Esophagus (tissue), 2 donors: ENCODE results near the gene CSKMT. TPM values are rescaled to one million over a fixed set of nuclear protein-coding genes. Genes with fewer than 3 reads are reported as not detected.
"Not testable (repeated sequence)": the region's sequence is repeated elsewhere in the genome, so short reads cannot be mapped to it uniquely, and the experiment has no call there.

Source experiments
- H3K27ac ChIP-seq, 2 donors: one replicate each; pipeline ENCODE4 v1.5.1; 2013; ENCODE audit warnings: low read depth in 2 of 2, mild to moderate bottlenecking in 2 of 2, inconsistent platforms in 1 of 2, low read length in 1 of 2, moderate library complexity in 1 of 2
- H3K27me3 ChIP-seq, 2 donors: one replicate each; pipeline ENCODE4 v1.6.1; 2013; ENCODE audit warnings: low read length in 2 of 2, control low read depth in 1 of 2, mild to moderate bottlenecking in 1 of 2; ENCODE audit not compliant: insufficient read depth in 2 of 2, control insufficient read depth in 1 of 2
- H3K36me3 ChIP-seq, 2 donors: one replicate each; pipeline ENCODE4 v1.6.1; 2013; ENCODE audit warnings: low read length in 1 of 2; ENCODE audit not compliant: control insufficient read depth in 2 of 2, insufficient read depth in 2 of 2
- H3K4me1 ChIP-seq, 2 donors: one replicate each; pipeline ENCODE4 v1.6.1; 2013; ENCODE audit warnings: low read length in 1 of 2; ENCODE audit not compliant: control insufficient read depth in 2 of 2, insufficient read depth in 2 of 2
- H3K4me3 ChIP-seq, 2 donors: one replicate each; pipeline ENCODE4 v1.5.1; 2013; ENCODE audit warnings: low read length in 2 of 2, mild to moderate bottlenecking in 2 of 2, low read depth in 1 of 2, moderate library complexity in 1 of 2
- H3K9me3 ChIP-seq, 2 donors: one replicate each; pipeline ENCODE4 v1.6.1; 2013; ENCODE audit warnings: mild to moderate bottlenecking in 2 of 2, low read depth in 1 of 2, low read length in 1 of 2, moderate library complexity in 1 of 2; ENCODE audit not compliant: control insufficient read depth in 2 of 2, insufficient read depth in 1 of 2
- WGBS, 2 donors: extraction: QIAGEN DNeasy Blood & Tissue Kit; methylation state at CpG; one replicate each; pipeline ENCODE4 v1.1.7; 2013; 5-methylcytosine and 5-hydroxymethylcytosine counted together
- polyA plus RNA-seq, 2 donors: library from polyadenylated mRNA; stranded (reverse); fragments of 200-250 nt; gene quantifications; one replicate each; pipeline ENCODE4 v1.2.3, GENCODE V29; 2013
- donor health status: healthy with polysubstance abuse.
- donor health status: Bipolar disorder and iron deficiency.

CSKMT gene
- polyA plus RNA-seq, 2 donors = 15.4 to 32.2 TPM

DNA sequence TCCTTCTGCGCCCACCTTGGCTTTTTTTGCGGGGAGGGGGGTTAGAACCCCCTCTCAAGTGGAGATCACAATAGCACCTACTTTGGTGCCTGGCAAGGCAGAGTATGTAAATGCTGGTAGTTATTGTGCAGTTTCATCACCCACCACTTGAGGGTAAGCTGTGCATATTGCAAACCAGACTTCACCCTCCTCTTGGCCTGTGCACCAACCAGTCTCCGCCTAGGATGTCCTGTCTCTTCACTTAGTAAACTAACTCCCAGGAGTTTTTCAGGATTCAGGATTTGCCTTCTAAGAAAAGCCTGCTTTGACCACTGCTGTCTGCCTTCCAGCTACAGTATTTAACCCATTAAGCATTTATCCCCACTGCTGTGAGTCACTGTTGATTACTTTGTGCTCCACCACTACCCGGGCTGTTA, 15.7 kb downstream of the CSKMT start:
- WGBS, 2 donors = 35 to 49% methylated on average over 4 of the region's 4 CpGs

GRCh38 chr11:62682518-62682917, 17.4 kb downstream of the CSKMT start:
- Histone ChIP-seq H3K4me3 (no peak overlapping the region), H3K9me3 (no peaks in the 10 kb centered on the region), H3K27ac (no peak overlapping the region), H3K27me3 (no peaks in the 10 kb centered on the region), H3K36me3 (peaks cover 0 to 4% of the 10 kb centered on the region in 2 donors), H3K4me1 (peaks cover 0 to 2% of the 10 kb centered on the region in 2 donors)
- 80% methylated on average over 7 of the region's 7 CpGs for WGBS, 2 donors

More for the DNA sequence above, 15.7 kb downstream of the CSKMT start:
- Histone ChIP-seq H3K9me3 (no peaks in the 10 kb centered on the region), H3K27me3 (no peaks in the 10 kb centered on the region), H3K27ac (peak overlapping the region; percentile 22 to 64), H3K4me3 (no peak overlapping the region), H3K4me1 (peaks cover 0 to 2% of the 10 kb centered on the region in 2 donors), H3K36me3 (peaks cover 3 to 14% of the 10 kb centered on the region in 2 donors)

DNA sequence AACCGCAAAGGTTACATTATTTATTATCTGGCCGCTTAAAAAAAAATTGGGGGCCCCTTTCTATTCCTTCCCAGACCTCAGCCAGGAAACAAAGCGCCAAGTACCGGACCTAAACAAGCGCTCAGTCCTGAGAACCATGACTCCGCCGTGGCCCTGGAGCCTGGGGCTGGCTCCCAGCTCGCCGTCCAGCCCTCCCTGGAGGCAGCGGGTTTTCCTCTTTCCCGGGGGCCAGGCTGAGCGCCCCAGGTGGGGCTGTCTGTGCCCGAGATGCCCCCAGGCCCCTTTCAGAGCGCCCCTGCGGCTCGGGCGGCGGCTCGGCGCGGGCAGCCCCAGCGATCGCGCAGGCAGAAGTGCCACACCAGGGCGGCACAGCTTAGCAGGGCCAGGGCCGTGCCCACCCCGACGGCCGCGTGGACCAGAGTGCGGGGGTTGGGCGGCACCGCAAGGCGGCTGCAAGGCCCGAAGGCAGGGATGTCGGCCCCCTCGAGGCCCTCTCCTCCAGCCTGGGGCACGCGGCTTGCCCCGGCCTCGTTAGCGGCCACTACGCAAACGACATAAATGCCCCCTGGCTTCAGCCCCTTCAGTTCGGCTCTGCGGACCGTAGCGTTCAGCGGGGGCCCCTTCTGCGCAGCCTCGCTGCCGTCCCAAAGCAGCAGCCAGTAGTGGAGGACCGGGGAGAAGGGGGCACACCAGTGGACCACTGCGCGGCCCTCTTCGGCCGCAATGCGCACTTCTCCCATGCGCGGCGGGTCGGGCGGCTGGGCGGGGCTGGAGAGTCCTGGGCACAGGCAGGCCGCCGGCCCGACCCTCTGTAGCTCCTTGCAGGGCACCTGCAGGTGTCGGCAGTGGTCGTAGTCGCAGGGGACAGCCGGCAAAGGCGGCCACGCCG, 22.6 kb downstream of the CSKMT start:
- peaks cover 5 to 24% of the 10 kb centered on the region in 2 donors for H3K36me3 ChIP-seq
- no peaks in the 10 kb centered on the region for H3K4me1 ChIP-seq
- H3K9me3 ChIP-seq = no peaks in the 10 kb centered on the region
- 41 to 51% methylated on average over 74 of the region's 74 CpGs for WGBS, 2 donors
- peak overlapping the region in 1 of 2 donors; percentile 15 for H3K4me3 ChIP-seq
- H3K27ac ChIP-seq = peak overlapping the region in 1 of 2 donors; percentile 13
- no peaks in the 10 kb centered on the region for H3K27me3 ChIP-seq

DNA sequence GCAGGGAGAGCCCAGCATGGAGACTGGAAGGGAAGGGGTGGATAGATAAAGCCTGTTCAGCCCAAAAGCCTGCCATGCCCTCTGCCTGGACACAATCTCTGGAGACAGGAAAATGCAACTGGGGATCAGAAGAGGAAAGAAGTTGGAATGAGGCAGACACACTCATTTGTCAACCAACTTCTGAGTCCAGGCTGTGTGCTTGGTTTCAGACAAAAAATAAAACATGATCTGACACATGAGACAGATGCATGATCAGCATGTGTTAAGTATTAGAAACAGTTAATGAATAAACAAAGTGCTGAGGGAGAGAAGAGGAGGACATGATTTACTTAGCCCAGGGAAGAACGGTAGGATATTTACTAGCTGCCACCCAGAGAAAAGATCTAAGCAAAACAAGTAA, 23.4 kb downstream of the CSKMT start:
- no peaks in the 10 kb centered on the region for H3K27me3 ChIP-seq
- peak overlapping the region in 1 of 2 donors; percentile 13 for H3K27ac ChIP-seq
- WGBS, 2 donors = 41 to 50% methylated on average over 1 of the region's 1 CpG
- H3K4me3 ChIP-seq = no peak overlapping the region
- H3K36me3 ChIP-seq = peaks cover 5 to 26% of the 10 kb centered on the region in 2 donors
- no peaks in the 10 kb centered on the region for H3K9me3 ChIP-seq
- H3K4me1 ChIP-seq = no peaks in the 10 kb centered on the region

DNA sequence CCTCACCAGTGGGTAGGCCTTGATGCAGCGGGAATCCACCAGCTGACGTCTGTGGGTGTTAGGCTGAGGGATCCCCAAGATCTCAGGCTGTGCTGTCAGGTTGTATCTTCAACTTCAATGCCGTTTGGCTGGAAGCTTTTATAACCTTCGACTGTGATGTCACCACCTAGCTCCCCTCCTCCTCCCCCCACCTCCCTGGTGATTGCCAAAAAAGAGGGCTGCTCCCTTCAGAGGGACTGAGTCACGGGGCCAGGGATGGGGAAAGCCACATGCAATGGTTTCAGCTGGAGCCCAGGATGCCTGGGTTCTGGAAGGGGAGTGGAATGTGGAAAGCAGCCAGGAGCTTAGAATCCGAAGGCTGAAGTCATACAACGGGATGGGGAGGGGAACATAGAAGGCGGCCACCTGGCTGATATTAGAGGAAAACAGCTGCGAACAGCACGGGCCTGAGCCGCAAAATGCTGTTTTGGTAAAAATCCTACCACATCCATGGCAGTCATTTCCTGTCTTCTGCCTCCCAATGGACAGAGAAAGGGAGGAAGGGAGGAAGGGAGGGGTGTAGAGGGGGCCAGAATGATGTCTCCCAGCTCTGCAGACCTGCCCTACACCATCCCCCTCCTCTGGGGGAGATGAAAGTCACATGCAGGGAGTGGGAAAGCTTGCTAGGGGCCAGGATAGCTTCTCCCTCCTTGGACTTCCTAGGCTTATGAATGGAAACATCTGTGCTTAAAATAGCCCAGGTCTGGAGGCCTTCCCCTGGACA, 24.5 kb downstream of the CSKMT start, which contains the start of gene LRRN4CL:
Gene LRRN4CL, minus strand, starts transcription at position 110 of the 763 bp plus-strand sequence. CDS start 1,022 bp downstream, outside the sequence.
- Histone ChIP-seq H3K9me3 (no peaks in the 10 kb centered on the region), H3K4me3 (no peak within 1 kb of the TSS), H3K36me3 (peaks cover 5 to 26% of the 10 kb centered on the region in 2 donors), H3K27me3 (no peaks in the 10 kb centered on the region), H3K4me1 (no peaks in the 10 kb centered on the region), H3K27ac (peak within 1 kb of the TSS; percentile 40 to 76)
- WGBS, 2 donors = 27 to 29% methylated on average over 11 of the region's 11 CpGs

GRCh38 chr11:62693624-62694023, 28.5 kb downstream of the CSKMT start:
- not testable (repeated sequence) for H3K4me1 ChIP-seq, H3K27me3 ChIP-seq, H3K9me3 ChIP-seq, H3K4me3 ChIP-seq, H3K27ac ChIP-seq
- H3K36me3 ChIP-seq = peaks cover 5 to 26% of the 10 kb centered on the region in 2 donors
- 62 to 79% methylated on average over 4 of the region's 4 CpGs for WGBS, 2 donors

- H3K4me3 ChIP-seq = no peak overlapping the region
- WGBS, 2 donors = 52 to 58% methylated on average over 14 of the region's 14 CpGs
- H3K27ac ChIP-seq = peak overlapping the region in 1 of 2 donors; percentile 54
- no peaks in the 10 kb centered on the region for H3K9me3 ChIP-seq
- H3K36me3 ChIP-seq = peaks cover 5 to 26% of the 10 kb centered on the region in 2 donors
- no peaks in the 10 kb centered on the region for H3K27me3 ChIP-seq
- H3K4me1 ChIP-seq = no peaks in the 10 kb centered on the region
These were observed 29.5 kb downstream of the CSKMT start for GRCh38 chr11:62694455-62695167.

DNA sequence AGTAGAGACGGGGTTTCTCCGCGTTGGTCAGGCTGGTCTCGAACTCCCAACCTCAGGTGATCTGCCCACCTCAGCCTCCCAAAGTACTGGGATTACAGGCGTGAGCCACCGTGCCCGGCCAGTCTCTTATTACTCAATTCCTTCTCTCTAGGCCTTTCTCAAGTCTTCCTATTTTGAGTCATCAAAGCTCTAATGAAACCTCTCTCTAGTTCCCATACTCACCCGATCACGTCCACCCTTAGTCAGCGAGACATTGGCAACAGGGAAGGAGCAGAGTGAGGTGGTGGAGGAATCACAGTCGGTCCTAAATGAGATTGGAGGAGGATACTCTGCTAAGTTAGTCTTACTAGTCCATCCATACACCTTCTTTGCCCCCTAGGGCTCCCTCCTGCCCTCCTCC, 37.1 kb downstream of the CSKMT start:
- H3K36me3 ChIP-seq = no peaks in the 10 kb centered on the region
- H3K4me1 ChIP-seq = peaks cover 3 to 4% of the 10 kb centered on the region in 2 donors
- no peak overlapping the region for H3K4me3 ChIP-seq
- WGBS, 2 donors = 76 to 79% methylated on average over 11 of the region's 11 CpGs
- peak overlapping the region in 1 of 2 donors; percentile 79 for H3K27ac ChIP-seq
- H3K9me3 ChIP-seq = no peaks in the 10 kb centered on the region
- H3K27me3 ChIP-seq = no peaks in the 10 kb centered on the region

- not testable (repeated sequence) for H3K36me3 ChIP-seq, H3K4me1 ChIP-seq, H3K9me3 ChIP-seq, H3K27ac ChIP-seq, H3K27me3 ChIP-seq, H3K4me3 ChIP-seq
- WGBS, 2 donors = 79 to 95% methylated on average over 4 of the region's 4 CpGs
These were observed 38.8 kb downstream of the CSKMT start for GRCh38 chr11:62703921-62704320.
